GM12892 (cell line): ENCODE measurements around the gene ABHD14A.

Source experiments
- POLR2A ChIP-seq: IDR thresholded peaks from 2 replicates; pipeline ENCODE4 v1.6.1; 2011; ENCODE audit warnings: low read depth, low read length, control low read depth
- POLR2AphosphoS5 ChIP-seq: IDR thresholded peaks from 2 replicates; pipeline ENCODE4 v1.6.1; 2011; ENCODE audit warnings: low read depth, low read length, control low read depth

- TF ChIP-seq POLR2A: no peak
- TF ChIP-seq POLR2AphosphoS5: no peak
Measured at GRCh38 chr3:51962854-51963530, 11.9 kb upstream of the ABHD14A start.
